Naive thymus-derived CD8-positive, alpha-beta T cell (primary cell): ENCODE measurements around the gene KIF4B. TPM values are rescaled to one million over a fixed set of nuclear protein-coding genes. Genes with fewer than 3 reads are reported as not detected.
"Not testable (repeated sequence)": the region's sequence is repeated elsewhere in the genome, so short reads cannot be mapped to it uniquely, and the experiment has no call there.

Experiments
- ATAC-seq, 2 donors: fragments of 150-1000 bp; cut with Tn5 transposase in 1 of 2; sonication (Bioruptor Pico), chemical (Tn5 transposase) in 1 of 2; 1 replicate in 1 of 2; 2 replicates in 1 of 2; pipeline ENCODE4 v1.10.0; 2021; ENCODE audit warnings: mild to moderate bottlenecking in 2 of 2, moderate library complexity in 2 of 2
- POLR2A ChIA-PET: fragments of 350-600 bp; sonication (Branson Sonifier 250); formaldehyde crosslinking; loops from one replicate; lab custom pipeline; 2021; ENCODE audit warnings: antibody characterized with exemption; lab: Charles Lee
- DNase-seq, 10 donors: peaks; one replicate each; pipeline versions ENCODE4 v3.0.0 to v3.0.0-alpha.2; 2020 to 2022
- H3K27ac Mint-ChIP-seq, 10 donors: one replicate each; pipeline ENCODE4 v1.8.0; 2020 to 2022; ENCODE audit warnings: mild to moderate bottlenecking in 10 of 10, mixed read lengths in 10 of 10, moderate library complexity in 4 of 10, inconsistent platforms in 1 of 10
- H3K27me3 Mint-ChIP-seq, 5 donors: one replicate each; pipeline ENCODE4 v1.8.0; 2021 to 2022; ENCODE audit warnings: mixed read lengths in 5 of 5
- H3K36me3 Mint-ChIP-seq, 3 donors: one replicate each; pipeline ENCODE4 v1.8.0; 2020 to 2022; ENCODE audit warnings: mixed read lengths in 3 of 3, mild to moderate bottlenecking in 2 of 3, inconsistent platforms in 1 of 3
- H3K4me1 Mint-ChIP-seq, 4 donors: one replicate each; pipeline ENCODE4 v1.8.0; 2021 to 2022; ENCODE audit warnings: mixed read lengths in 4 of 4
- H3K4me3 Mint-ChIP-seq, 10 donors: one replicate each; pipeline ENCODE4 v1.8.0; 2020 to 2022; ENCODE audit warnings: mild to moderate bottlenecking in 10 of 10, mixed read lengths in 10 of 10, moderate library complexity in 6 of 10, inconsistent platforms in 1 of 10
- H3K9me3 Mint-ChIP-seq, 9 donors: one replicate each; pipeline ENCODE4 v1.8.0; 2020 to 2022; ENCODE audit warnings: mixed read lengths in 9 of 9, mild to moderate bottlenecking in 3 of 9, inconsistent platforms in 1 of 9, moderate library complexity in 1 of 9
- polyA plus RNA-seq, 3 donors: library from polyadenylated mRNA; unstranded; fragments of 300-500 nt; fragmentation: Illumina TruSeq; gene quantifications; one replicate each; pipeline ENCODE4 v1.2.3, GENCODE V29; 2021
- total RNA-seq, 8 experiments: library from RNA in 2 of 8; stranded (reverse) in 2 of 8; gene quantifications; one replicate each; pipeline ENCODE4 v1.2.3 and lab custom pipeline; 2021 to 2026

Gene KIF4B
- total RNA-seq (not detected), polyA plus RNA-seq (not detected), total RNA-seq (lab: John Stamatoyannopoulos, UW) (0 to 0.17 (median 0) reads per million in 6 experiments)

GRCh38 chr5:155013526-155013925, at the start of gene KIF4B:
Gene KIF4B, plus strand, starts transcription at chr5:155013755. Its CDS starts 105 bp downstream, at chr5:155013860.
- Mint-ChIP-seq H3K4me1 (no peaks in the 10 kb centered on the region), H3K27ac (no peak within 1 kb of the TSS), H3K4me3 (no peak within 1 kb of the TSS), H3K36me3 (no peaks in the 10 kb centered on the region), H3K27me3 (peaks cover 10 to 36% (median 13%) of the 10 kb centered on the region in 5 donors), H3K9me3 (peaks cover 0 to 11% (median 0%) of the 10 kb centered on the region in 9 donors)
- ATAC-seq = no peak
- POLR2A ChIA-PET = no interaction called here
- DNase-seq = no peak

GRCh38 chr5:154966081-154966841, 47.3 kb upstream of the KIF4B start:
- Mint-ChIP-seq H3K27ac (no peak overlapping the region), H3K4me1 (peaks cover 2 to 12% (median 4%) of the 10 kb centered on the region in 4 donors), H3K4me3 (no peak overlapping the region), H3K9me3 (no peaks in the 10 kb centered on the region), H3K27me3 (no peaks in the 10 kb centered on the region), H3K36me3 (peaks cover 7 to 81% (median 22%) of the 10 kb centered on the region in 3 donors)
- POLR2A ChIA-PET = no interaction called here
- no peak for DNase-seq
- ATAC-seq = no peak

GRCh38 chr5:154966874-154967273, 46.7 kb upstream of the KIF4B start:
- peaks cover 2 to 12% (median 4%) of the 10 kb centered on the region in 4 donors for H3K4me1 Mint-ChIP-seq
- H3K27ac Mint-ChIP-seq = no peak overlapping the region
- no peak for DNase-seq
- H3K36me3 Mint-ChIP-seq = peaks cover 7 to 75% (median 22%) of the 10 kb centered on the region in 3 donors
- no peaks in the 10 kb centered on the region for H3K9me3 Mint-ChIP-seq
- ATAC-seq = no peak
- no peak overlapping the region for H3K4me3 Mint-ChIP-seq
- POLR2A ChIA-PET = no interaction called here
- H3K27me3 Mint-ChIP-seq = no peaks in the 10 kb centered on the region

- Mint-ChIP-seq H3K4me3 (no peak overlapping the region), H3K4me1 (peaks cover 2 to 12% (median 4%) of the 10 kb centered on the region in 4 donors), H3K27ac (no peak overlapping the region), H3K9me3 (no peaks in the 10 kb centered on the region), H3K27me3 (no peaks in the 10 kb centered on the region), H3K36me3 (peaks cover 7 to 73% (median 22%) of the 10 kb centered on the region in 3 donors)
- DNase-seq = no peak
- POLR2A ChIA-PET = no interaction called here
- no peak for ATAC-seq
Measured at GRCh38 chr5:154967421-154968024, 46.0 kb upstream of the KIF4B start.

GRCh38 chr5:154968953-154969352, 44.6 kb upstream of the KIF4B start:
- DNase-seq = no peak
- H3K27me3 Mint-ChIP-seq = no peaks in the 10 kb centered on the region
- H3K36me3 Mint-ChIP-seq = peaks cover 6 to 61% (median 22%) of the 10 kb centered on the region in 3 donors
- ATAC-seq = no peak
- H3K4me1 Mint-ChIP-seq = peaks cover 0 to 8% (median under 1%) of the 10 kb centered on the region in 4 donors
- no peaks in the 10 kb centered on the region for H3K9me3 Mint-ChIP-seq
- H3K4me3 Mint-ChIP-seq = no peak overlapping the region
- H3K27ac Mint-ChIP-seq = no peak overlapping the region
- POLR2A ChIA-PET = no interaction called here

GRCh38 chr5:154970759-154971158, 42.8 kb upstream of the KIF4B start:
- Mint-ChIP-seq H3K9me3 (peaks cover 0 to 1% (median 0%) of the 10 kb centered on the region in 9 donors), H3K27ac (peak overlapping the region in 1 of 10 donors; percentile 70), H3K4me3 (no peak overlapping the region), H3K27me3 (no peaks in the 10 kb centered on the region), H3K4me1 (peaks cover 0 to 3% (median 0%) of the 10 kb centered on the region in 4 donors), H3K36me3 (peaks cover 3 to 43% (median 19%) of the 10 kb centered on the region in 3 donors)
- no peak for ATAC-seq
- no peak for DNase-seq
- POLR2A ChIA-PET = no interaction called here

GRCh38 chr5:154971501-154971900, 42.1 kb upstream of the KIF4B start:
- Mint-ChIP-seq H3K9me3 (peaks cover 0 to 3% (median 0%) of the 10 kb centered on the region in 9 donors), H3K27ac (no peak overlapping the region), H3K4me1 (no peaks in the 10 kb centered on the region), H3K36me3 (peaks cover 4 to 36% (median 22%) of the 10 kb centered on the region in 3 donors), H3K4me3 (no peak overlapping the region), H3K27me3 (no peaks in the 10 kb centered on the region)
- ATAC-seq (no peak), DNase-seq (no peak)
- POLR2A ChIA-PET = no interaction called here

- peaks cover 0 to 3% (median 0%) of the 10 kb centered on the region in 9 donors for H3K9me3 Mint-ChIP-seq
- DNase-seq (no peak), ATAC-seq (no peak)
- POLR2A ChIA-PET = no interaction called here
- peaks cover 4 to 25% (median 18%) of the 10 kb centered on the region in 3 donors for H3K36me3 Mint-ChIP-seq
- no peaks in the 10 kb centered on the region for H3K4me1 Mint-ChIP-seq
- no peak overlapping the region for H3K27ac Mint-ChIP-seq
- no peak overlapping the region for H3K4me3 Mint-ChIP-seq
- no peaks in the 10 kb centered on the region for H3K27me3 Mint-ChIP-seq
Measured at GRCh38 chr5:154972476-154973080, 41.0 kb upstream of the KIF4B start.

- DNase-seq, ATAC-seq, H3K27ac Mint-ChIP-seq, H3K9me3 Mint-ChIP-seq, H3K4me3 Mint-ChIP-seq, H3K36me3 Mint-ChIP-seq, H3K4me1 Mint-ChIP-seq, H3K27me3 Mint-ChIP-seq, POLR2A ChIA-PET: not testable (repeated sequence)
Measured at GRCh38 chr5:154976082-154976481, 37.5 kb upstream of the KIF4B start.

GRCh38 chr5:154977409-154977808, 36.1 kb upstream of the KIF4B start:
- no peak overlapping the region for H3K27ac Mint-ChIP-seq
- H3K4me1 Mint-ChIP-seq = no peaks in the 10 kb centered on the region
- POLR2A ChIA-PET = no interaction called here
- ATAC-seq (no peak), DNase-seq (no peak)
- H3K4me3 Mint-ChIP-seq = no peak overlapping the region
- peaks cover 0 to 3% (median 0%) of the 10 kb centered on the region in 9 donors for H3K9me3 Mint-ChIP-seq
- peaks cover 4 to 10% (median 4%) of the 10 kb centered on the region in 3 donors for H3K36me3 Mint-ChIP-seq
- peaks cover 0 to 7% (median 0%) of the 10 kb centered on the region in 5 donors for H3K27me3 Mint-ChIP-seq

GRCh38 chr5:154978294-154978693, 35.3 kb upstream of the KIF4B start:
- H3K4me1 Mint-ChIP-seq, H3K9me3 Mint-ChIP-seq, H3K27me3 Mint-ChIP-seq, H3K4me3 Mint-ChIP-seq, ATAC-seq, H3K27ac Mint-ChIP-seq, DNase-seq, H3K36me3 Mint-ChIP-seq, POLR2A ChIA-PET: not testable (repeated sequence)

- Mint-ChIP-seq H3K27me3 (peaks cover 9 to 30% (median 15%) of the 10 kb centered on the region in 5 donors), H3K27ac (no peak overlapping the region), H3K9me3 (no peaks in the 10 kb centered on the region), H3K4me1 (no peaks in the 10 kb centered on the region), H3K4me3 (no peak overlapping the region), H3K36me3 (peaks cover 0 to 4% (median 0%) of the 10 kb centered on the region in 3 donors)
- ATAC-seq (no peak), DNase-seq (no peak)
- POLR2A ChIA-PET = no interaction called here
Measured at GRCh38 chr5:154984946-154985516, 28.5 kb upstream of the KIF4B start.
